Endodermal cell (in vitro differentiated cells): Measurements from ENCODE around the gene AMY2B. TPM values are rescaled to one million over a fixed set of nuclear protein-coding genes. Genes with fewer than 3 reads are reported as not detected.
"Not testable (repeated sequence)": the region's sequence is repeated elsewhere in the genome, so short reads cannot be mapped to it uniquely, and the experiment has no call there.

Source experiments
- DNase-seq: peaks from one replicate; pipeline ENCODE4 v3.0.0-alpha.2; 2017
- H3K27ac ChIP-seq: 2 replicates; pipeline ENCODE4 v1.5.1; 2013; ENCODE audit warnings: mild to moderate bottlenecking, low read depth, low read length, moderate library complexity
- H3K27me3 ChIP-seq: 2 replicates; pipeline ENCODE4 v1.6.1; 2013; ENCODE audit warnings: mild to moderate bottlenecking, low read length, moderate library complexity; ENCODE audit not compliant: insufficient read depth, control insufficient read depth, poor library complexity, severe bottlenecking
- H3K36me3 ChIP-seq: 2 replicates; pipeline ENCODE4 v1.7.0; 2013; ENCODE audit warnings: mild to moderate bottlenecking, low read length, moderate library complexity; ENCODE audit not compliant: control insufficient read depth, insufficient read depth
- H3K4me1 ChIP-seq: one replicate; pipeline ENCODE4 v1.7.0; 2013; ENCODE audit warnings: low read length; ENCODE audit not compliant: control insufficient read depth, insufficient read depth
- H3K4me3 ChIP-seq: 2 replicates; pipeline ENCODE4 v1.5.1; 2013; ENCODE audit warnings: mild to moderate bottlenecking, low read length, moderate library complexity
- H3K9ac ChIP-seq: 2 replicates; pipeline ENCODE4 v1.6.1; 2013; ENCODE audit warnings: mild to moderate bottlenecking, low read length, moderate library complexity; ENCODE audit not compliant: poor library complexity, severe bottlenecking; ENCODE audit errors: extremely low read depth
- H3K9me3 ChIP-seq: 2 replicates; pipeline ENCODE4 v1.6.1; 2013; ENCODE audit warnings: mild to moderate bottlenecking, low read length, moderate library complexity; ENCODE audit not compliant: control insufficient read depth
- H3K27ac Mint-ChIP-seq: 2 replicates; pipeline ENCODE4 v1.8.0; 2020; ENCODE audit warnings: mixed read lengths
- H3K27me3 Mint-ChIP-seq: 2 replicates; pipeline ENCODE4 v1.8.0; 2021; ENCODE audit warnings: mild to moderate bottlenecking, mixed read lengths; ENCODE audit not compliant: insufficient read depth
- H3K36me3 Mint-ChIP-seq: 2 replicates; pipeline ENCODE4 v1.8.0; 2020; ENCODE audit warnings: low read depth, mixed read lengths
- H3K4me1 Mint-ChIP-seq: 2 replicates; pipeline ENCODE4 v1.8.0; 2020; ENCODE audit warnings: mixed read lengths
- H3K4me3 Mint-ChIP-seq: 2 replicates; pipeline ENCODE4 v1.8.0; 2020; ENCODE audit warnings: mild to moderate bottlenecking, moderate library complexity, mixed read lengths
- H3K9me3 Mint-ChIP-seq: 2 replicates; pipeline ENCODE4 v1.8.0; 2020; ENCODE audit warnings: mild to moderate bottlenecking, mixed read lengths
- CTCF ChIP-seq: fragments of 200-600 bp; sonication (generic); conservative IDR thresholded peaks from 2 replicates; pipeline ENCODE4 v1.5.0; 2021; ENCODE audit warnings: antibody characterized with exemption, mild to moderate bottlenecking
- WGBS, 2 experiments: methylation state at CpG; one replicate each; pipeline versions ENCODE4 v1.1.5 to v1.1.7; 2013; ENCODE audit warnings: missing lambda C conversion rate in 2 of 2, mixed read lengths in 1 of 2; ENCODE audit not compliant: insufficient coverage in 1 of 2, insufficient read length in 1 of 2; 5-methylcytosine and 5-hydroxymethylcytosine counted together
- total RNA-seq, 2 donors: library from RNA; stranded (reverse); fragmentation: NEBNext Ultra II Directional in 1 of 2; extraction: Animal tissue kit (Norgen Biotek cat#: 25700) in 1 of 2; gene quantifications; 2 replicates in 1 of 2; 3 replicates in 1 of 2; pipeline ENCODE4 v1.2.1, GENCODE V29; 2021

The AMY2B gene
- total RNA-seq, 2 donors from 2014 or later, result 1.6 to 3.1 TPM

GRCh38 chr1:103547840-103548239, 23.5 kb upstream of the AMY2B start:
- Histone ChIP-seq H3K27ac (no peak overlapping the region), H3K9me3 (no peaks in the 10 kb centered on the region), H3K9ac (no peak overlapping the region), H3K27me3 (no peaks in the 10 kb centered on the region), H3K36me3 (peaks cover 79% of the 10 kb centered on the region), H3K4me3 (no peak overlapping the region), H3K4me1 (no peaks in the 10 kb centered on the region)
- WGBS, 2 experiments, result 86 to 89% methylated on average over 2 to 3 of the region's 3 CpGs
- no peak for DNase-seq
- H3K9me3 Mint-ChIP-seq, result no peaks in the 10 kb centered on the region
- TF ChIP-seq CTCF, result no peak
- no peaks in the 10 kb centered on the region for H3K4me1 Mint-ChIP-seq
- no peak overlapping the region for H3K4me3 Mint-ChIP-seq
- no peak overlapping the region for H3K27ac Mint-ChIP-seq
- H3K27me3 Mint-ChIP-seq, result no peaks in the 10 kb centered on the region
- peaks cover 55% of the 10 kb centered on the region for H3K36me3 Mint-ChIP-seq

- no peak for DNase-seq
- Histone ChIP-seq H3K4me1 (no peaks in the 10 kb centered on the region), H3K9me3 (no peaks in the 10 kb centered on the region), H3K27ac (no peak overlapping the region), H3K36me3 (peaks cover 6% of the 10 kb centered on the region), H3K9ac (no peak overlapping the region), H3K4me3 (no peak overlapping the region), H3K27me3 (no peaks in the 10 kb centered on the region)
- no peak for TF ChIP-seq CTCF
- Mint-ChIP-seq H3K27me3 (no peaks in the 10 kb centered on the region), H3K9me3 (no peaks in the 10 kb centered on the region), H3K36me3 (no peaks in the 10 kb centered on the region), H3K4me1 (no peaks in the 10 kb centered on the region), H3K4me3 (no peak overlapping the region), H3K27ac (no peak overlapping the region)
Observed at GRCh38 chr1:103560427-103560826, 11.0 kb upstream of the AMY2B start.

GRCh38 chr1:103561124-103561523, 10.3 kb upstream of the AMY2B start:
- not testable (repeated sequence) for H3K36me3 ChIP-seq, H3K27ac Mint-ChIP-seq, DNase-seq, H3K4me1 Mint-ChIP-seq, H3K9ac ChIP-seq, H3K27me3 Mint-ChIP-seq, H3K4me3 ChIP-seq, H3K36me3 Mint-ChIP-seq, H3K4me1 ChIP-seq, H3K9me3 ChIP-seq, H3K27ac ChIP-seq, H3K27me3 ChIP-seq, H3K4me3 Mint-ChIP-seq, H3K9me3 Mint-ChIP-seq
- WGBS, 2 experiments, result 91 to 100% methylated on average over 1 to 3 of the region's 3 CpGs

- WGBS, 2 experiments, result 86 to 87% methylated on average over 1 to 2 of the region's 2 CpGs
- H3K27me3 Mint-ChIP-seq, result no peaks in the 10 kb centered on the region
- Histone ChIP-seq H3K4me1 (no peaks in the 10 kb centered on the region), H3K4me3 (no peak overlapping the region), H3K27me3 (no peaks in the 10 kb centered on the region), H3K9me3 (no peaks in the 10 kb centered on the region), H3K27ac (no peak overlapping the region), H3K9ac (no peak overlapping the region), H3K36me3 (no peaks in the 10 kb centered on the region)
- H3K9me3 Mint-ChIP-seq, result no peaks in the 10 kb centered on the region
- no peak overlapping the region for H3K4me3 Mint-ChIP-seq
- DNase-seq, result no peak
- H3K27ac Mint-ChIP-seq, result no peak overlapping the region
- no peaks in the 10 kb centered on the region for H3K4me1 Mint-ChIP-seq
- H3K36me3 Mint-ChIP-seq, result no peaks in the 10 kb centered on the region
- no peak for TF ChIP-seq CTCF
Observed at GRCh38 chr1:103561643-103562395, 9.6 kb upstream of the AMY2B start.
